IMR-90 (cell line): Measurements from ENCODE around the gene RGS19. TPM values are rescaled to one million over a fixed set of nuclear protein-coding genes. Genes with fewer than 3 reads are reported as not detected.

ENCODE experiments used
- ATAC-seq: fragments of 200-7000 bp; cut with Tn5 transposase; 2 replicates; pipeline ENCODE4 v1.9.1; 2020; ENCODE audit warnings: low read depth, mild to moderate bottlenecking, moderate library complexity
- BruUV-seq: library from RNA; stranded (reverse); fragments of 400-500 nt; replicated peaks from 2 replicates; lab custom pipeline; 2021; lab: Mats Ljungman, UMichigan
- CTCF ChIA-PET: fragments of 300-600 bp; formaldehyde crosslinking; extraction: SDS; loops from one replicate; lab custom pipeline; 2021; ENCODE audit warnings: antibody characterized with exemption; lab: Yijun Ruan, JAX
- POLR2A ChIA-PET: fragments of 300-600 bp; sonication (Branson Sonifier 250); formaldehyde crosslinking; loops from one replicate; lab custom pipeline; 2022; ENCODE audit warnings: antibody characterized with exemption; ENCODE audit not compliant: unreplicated experiment; lab: Charles Lee
- DNase-seq: peaks from one replicate; pipeline ENCODE4 v3.0.0; 2013
- H2AFZ ChIP-seq: replicated peaks from 2 replicates; pipeline ENCODE3; 2013; ENCODE audit warnings: low read length, mild to moderate bottlenecking; ENCODE audit not compliant: poor library complexity
- H2AK5ac ChIP-seq: 2 replicates; pipeline ENCODE4 v1.6.1; 2013; ENCODE audit warnings: low read depth, low read length, inconsistent platforms
- H2AK9ac ChIP-seq: replicated peaks from 2 replicates; pipeline ENCODE3; 2013; ENCODE audit warnings: mild to moderate bottlenecking, low read depth, low read length, moderate library complexity; ENCODE audit not compliant: poor library complexity
- H2BK120ac ChIP-seq: 2 replicates; pipeline ENCODE4 v1.6.1; 2013; ENCODE audit warnings: low read depth, low read length, inconsistent platforms
- H2BK15ac ChIP-seq: 3 replicates; pipeline ENCODE4 v1.6.1; 2013; ENCODE audit warnings: low read depth, low read length, inconsistent platforms
- H2BK20ac ChIP-seq: 2 replicates; pipeline ENCODE4 v1.6.1; 2013; ENCODE audit warnings: low read depth, mild to moderate bottlenecking, inconsistent platforms, low read length, moderate library complexity
- H2BK5ac ChIP-seq: 2 replicates; pipeline ENCODE4 v1.6.1; 2013; ENCODE audit warnings: mild to moderate bottlenecking, low read depth, low read length, inconsistent platforms; ENCODE audit not compliant: poor library complexity, severe bottlenecking
- H3K14ac ChIP-seq: replicated peaks from 2 replicates; pipeline ENCODE4 v1.6.1; 2013; ENCODE audit warnings: low read depth, low read length, inconsistent platforms
- H3K18ac ChIP-seq: 2 replicates; pipeline ENCODE4 v1.6.1; 2013; ENCODE audit warnings: low read depth, low read length, control low read depth
- H3K23ac ChIP-seq: 2 replicates; pipeline ENCODE4 v1.6.1; 2013; ENCODE audit warnings: low read depth, low read length, inconsistent platforms
- H3K27ac ChIP-seq: 2 replicates; pipeline ENCODE4 v1.5.1; 2013; ENCODE audit warnings: mild to moderate bottlenecking, control low read depth, low read length; ENCODE audit not compliant: insufficient read depth
- H3K27me3 ChIP-seq: 2 replicates; pipeline ENCODE4 v1.6.1; 2013; ENCODE audit warnings: low read length; ENCODE audit not compliant: control insufficient read depth, insufficient read depth
- H3K36me3 ChIP-seq: 2 replicates; pipeline ENCODE4 v1.6.1; 2013; ENCODE audit warnings: low read length, mixed read lengths; ENCODE audit not compliant: control insufficient read depth, insufficient read depth
- H3K4ac ChIP-seq: 2 replicates; pipeline ENCODE4 v1.6.1; 2013; ENCODE audit warnings: low read depth, low read length, inconsistent platforms
- H3K4me1 ChIP-seq: 2 replicates; pipeline ENCODE4 v1.6.1; 2013; ENCODE audit warnings: low read length, mixed read lengths; ENCODE audit not compliant: control insufficient read depth, insufficient read depth
- H3K4me2 ChIP-seq: 2 replicates; pipeline ENCODE4 v1.6.1; 2013; ENCODE audit warnings: low read depth, mild to moderate bottlenecking, control low read depth, low read length, moderate library complexity
- H3K4me3 ChIP-seq: 2 replicates; pipeline ENCODE4 v1.5.1; 2013; ENCODE audit warnings: low read depth, mild to moderate bottlenecking, control low read depth, low read length, moderate library complexity; ENCODE audit not compliant: insufficient read depth
- H3K56ac ChIP-seq: 2 replicates; pipeline ENCODE4 v1.6.1; 2013; ENCODE audit warnings: low read length, inconsistent platforms; ENCODE audit not compliant: insufficient read depth; ENCODE audit errors: extremely low read depth
- H3K79me1 ChIP-seq, 2 experiments: 2 replicates each; pipeline ENCODE4 v1.6.1; 2013; ENCODE audit warnings: low read length in 2 of 2, inconsistent platforms in 1 of 2, low read depth in 1 of 2
- H3K9ac ChIP-seq: 2 replicates; pipeline ENCODE4 v1.6.1; 2013; ENCODE audit warnings: low read depth, low read length, control low read depth
- H3K9me1 ChIP-seq: 2 replicates; pipeline ENCODE4 v1.6.1; 2013; ENCODE audit warnings: low read length, inconsistent platforms; ENCODE audit not compliant: insufficient read depth
- H3K9me3 ChIP-seq: 2 replicates; pipeline ENCODE4 v1.6.1; 2013; ENCODE audit warnings: low read length; ENCODE audit not compliant: control insufficient read depth, insufficient read depth
- H4K20me1 ChIP-seq: 2 replicates; pipeline ENCODE4 v1.6.1; 2013; ENCODE audit warnings: low read length, inconsistent platforms; ENCODE audit not compliant: insufficient read depth
- H4K5ac ChIP-seq: 2 replicates; pipeline ENCODE4 v1.6.1; 2013; ENCODE audit warnings: mild to moderate bottlenecking, low read depth, low read length, control low read depth
- H4K8ac ChIP-seq, 2 experiments: 2 replicates each; pipeline ENCODE4 v1.6.1; 2013; ENCODE audit warnings: low read depth in 2 of 2, low read length in 2 of 2, control low read depth in 1 of 2, inconsistent platforms in 1 of 2
- H4K91ac ChIP-seq: 2 replicates; pipeline ENCODE4 v1.6.1; 2013; ENCODE audit warnings: low read depth, low read length, inconsistent platforms; ENCODE audit not compliant: insufficient read depth
- BHLHE40 ChIP-seq: fragments of 150-350 bp; IDR thresholded peaks from 2 replicates; pipeline ENCODE4 v1.6.1; 2016; ENCODE audit warnings: mild to moderate bottlenecking, low read depth, low read length
- CEBPB ChIP-seq: IDR thresholded peaks from 2 replicates; pipeline ENCODE4 v1.6.1; 2012; ENCODE audit warnings: low read depth, low read length, improper control_type of control experiment
- CHD1 ChIP-seq: IDR thresholded peaks from 2 replicates; pipeline ENCODE4 v1.6.1; 2012; ENCODE audit warnings: low read depth, low read length, improper control_type of control experiment
- FOS ChIP-seq: fragments of 150-350 bp; IDR thresholded peaks from 2 replicates; pipeline ENCODE4 v1.6.1; 2016; ENCODE audit warnings: low read depth, low read length
- MAFK ChIP-seq: IDR thresholded peaks from 2 replicates; pipeline ENCODE4 v1.6.1; 2012; ENCODE audit warnings: low read depth, low read length, improper control_type of control experiment
- MAZ ChIP-seq: IDR thresholded peaks from 2 replicates; pipeline ENCODE4 v1.6.1; 2012; ENCODE audit warnings: low read depth, mild to moderate bottlenecking, low read length, improper control_type of control experiment, moderate library complexity, borderline replicate concordance
- MXI1 ChIP-seq: IDR thresholded peaks from 2 replicates; pipeline ENCODE4 v1.6.1; 2012; ENCODE audit warnings: low read depth, mild to moderate bottlenecking, low read length, moderate library complexity, borderline replicate concordance
- NFE2L2 ChIP-seq: fragments of 150-350 bp; IDR thresholded peaks from 2 replicates; pipeline ENCODE4 v1.6.1; 2016; ENCODE audit warnings: low read depth, mild to moderate bottlenecking, low read length
- POLR2A ChIP-seq: IDR thresholded peaks from 2 replicates; pipeline ENCODE4 v1.6.1; 2012; ENCODE audit warnings: mild to moderate bottlenecking, low read depth, low read length
- RAD21 ChIP-seq: IDR thresholded peaks from 2 replicates; pipeline ENCODE4 v1.6.1; 2012; ENCODE audit warnings: low read length, improper control_type of control experiment
- RCOR1 ChIP-seq: IDR thresholded peaks from 2 replicates; pipeline ENCODE4 v1.6.1; 2012; ENCODE audit warnings: mild to moderate bottlenecking, low read length, improper control_type of control experiment; ENCODE audit not compliant: insufficient replicate concordance
- RFX5 ChIP-seq: IDR thresholded peaks from 2 replicates; pipeline ENCODE4 v1.8.0; 2012; ENCODE audit warnings: low read depth, mild to moderate bottlenecking, low read length, moderate library complexity
- SMC3 ChIP-seq: fragments of 150-350 bp; IDR thresholded peaks from 2 replicates; pipeline ENCODE4 v1.6.1; 2016; ENCODE audit warnings: low read depth, mild to moderate bottlenecking, antibody characterized with exemption, low read length, moderate library complexity
- WGBS, 2 experiments: methylation state at CpG; one replicate each; pipeline versions ENCODE4 v1.1.5 to v1.1.7; 2013; ENCODE audit warnings: missing lambda C conversion rate in 2 of 2; ENCODE audit not compliant: insufficient read length in 1 of 2; ENCODE audit errors: extremely low coverage in 2 of 2; 5-methylcytosine and 5-hydroxymethylcytosine counted together
- dilution Hi-C: fragments of 300-500 bp; cut with HindIII; formaldehyde crosslinking; loops from one replicate; pipeline ENCODE4 v1.14.3; 2018; ENCODE audit warnings: low sequenced_read_pairs; ENCODE audit not compliant: unreplicated experiment
- in situ Hi-C: fragments of 300-500 bp; cut with MboI; formaldehyde crosslinking; loops from 3 replicates; pipeline ENCODE4 v1.14.3; 2019; ENCODE audit warnings: low sequenced_read_pairs, inconsistent platforms, mixed read lengths
- intact Hi-C: fragments of 100-400 bp; cut with micrococcal nuclease; formaldehyde crosslinking; loops from 2 replicates; pipeline ENCODE4 v1.10.0; 2022
- polyA plus RNA-seq, 3 experiments: library from polyadenylated mRNA; depleted of rRNA; stranded (reverse); fragments of >200 nt; gene quantifications; 2 replicates each; pipeline ENCODE4 v1.2.3, GENCODE V29; 2012; ENCODE audit warnings: low replicate concordance in 1 of 3
- total RNA-seq: library from RNA; depleted of rRNA; stranded (reverse); fragments of >200 nt; gene quantifications from 2 replicates; pipeline ENCODE4 v1.2.3, GENCODE V29; 2012
- TF ChIP-seq, protein P1 (sequence below): fragments of 150-350 bp; IDR thresholded peaks from 2 replicates; pipeline ENCODE4 v1.6.1; 2016; ENCODE audit warnings: low read depth, mild to moderate bottlenecking, low read length, moderate library complexity, borderline replicate concordance
- TF ChIP-seq, protein P2 (sequence below): fragments of 150-350 bp; IDR thresholded peaks from 2 replicates; pipeline ENCODE4 v1.6.1; 2017; ENCODE audit warnings: mild to moderate bottlenecking, antibody characterized with exemption, low read length, low read depth
- TF ChIP-seq, protein P3 (sequence below): conservative IDR thresholded peaks from 2 replicates; pipeline ENCODE4 v1.5.1; 2012; ENCODE audit warnings: mild to moderate bottlenecking, low read depth, low read length, improper control_type of control experiment

The RGS19 gene
- total and polyA plus RNA-seq, 2 of the 4 experiments (the other 2 are of a cell fraction) = 7.7 to 17.5 TPM

DNA sequence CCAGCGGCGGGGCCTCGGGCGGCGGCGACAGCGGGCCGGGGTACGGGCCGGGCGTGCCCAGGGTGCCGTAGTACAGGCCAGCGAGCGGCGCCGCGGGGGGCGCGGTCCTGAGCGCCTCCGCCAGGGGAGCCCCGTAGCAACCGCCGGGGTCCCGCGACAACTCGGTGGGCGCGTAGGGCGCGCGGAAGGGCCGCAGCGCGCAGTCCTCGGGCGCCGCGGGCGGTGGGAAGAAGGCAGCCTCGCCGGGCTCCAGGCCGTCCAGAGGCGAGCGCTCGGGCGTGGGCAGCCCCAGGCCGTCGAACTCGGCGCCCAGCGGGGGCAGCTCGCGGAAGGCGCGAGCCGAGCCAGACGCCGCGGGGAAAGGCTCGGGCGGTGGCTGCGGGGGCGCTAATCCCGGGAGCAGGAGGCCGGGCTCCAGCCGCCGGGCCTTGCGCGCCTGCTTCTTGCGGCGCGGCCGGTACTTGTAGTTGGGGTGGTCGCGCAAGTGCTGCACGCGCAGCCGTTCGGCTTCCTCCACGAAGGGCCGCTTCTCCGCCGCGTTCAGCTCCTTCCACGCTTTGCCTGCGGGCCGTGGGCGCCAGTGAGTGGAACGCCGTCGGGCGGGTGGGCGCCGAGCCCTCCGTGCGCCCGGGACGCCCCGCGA is 30.8 kb downstream of the RGS19 start:
- Histone ChIP-seq H3K9me1 (no peaks in the 10 kb centered on the region), H2AFZ (peak overlapping the region; percentile 11), H3K14ac (no peak overlapping the region), H3K27ac (no peak overlapping the region), H3K4ac (no peak overlapping the region), H2BK15ac (no peak overlapping the region), H3K56ac (no peak overlapping the region), H3K79me1 (no peaks in the 10 kb centered on the region), H2BK5ac (no peak overlapping the region), H3K9ac (no peak overlapping the region), H4K8ac (no peak overlapping the region), H3K4me2 (no peak overlapping the region), H2AK9ac (peak overlapping the region; percentile 55), H3K9me3 (no peaks in the 10 kb centered on the region), H3K4me3 (no peak overlapping the region), H2AK5ac (no peak overlapping the region), H3K23ac (no peak overlapping the region), H4K91ac (no peak overlapping the region), H3K4me1 (no peaks in the 10 kb centered on the region; the same call in 1 of the 2 replicates), H3K27me3 (peaks cover 66% of the 10 kb centered on the region), H3K36me3 (no peaks in the 10 kb centered on the region), H2BK120ac (no peak overlapping the region), H4K20me1 (no peaks in the 10 kb centered on the region; the same call in 1 of the 2 replicates), H3K18ac (no peak overlapping the region), H2BK20ac (no peak overlapping the region), H4K5ac (no peak overlapping the region)
- no peak for ATAC-seq
- no TSS peak for BruUV-seq
- intact Hi-C loops (no loop called here), in situ Hi-C loops (no loop called here), dilution Hi-C loops (no loop called here)
- WGBS, 2 experiments = 5% methylated on average over 36 of the region's 101 CpGs; no CpG with 5 or more reads in 1 of the 2 experiments
- ChIA-PET CTCF (no interaction called here), POLR2A (no interaction called here)
- TF ChIP-seq MAZ (no peak), BHLHE40 (no peak), MAFK (no peak), CEBPB (no peak), FOS (no peak), RFX5 (no peak), SMC3 (no peak), CHD1 (no peak), POLR2A (no peak), MXI1 (no peak), NFE2L2 (no peak), RAD21 (no peak), RCOR1 (no peak)
- TF ChIP-seq, protein P1, sequence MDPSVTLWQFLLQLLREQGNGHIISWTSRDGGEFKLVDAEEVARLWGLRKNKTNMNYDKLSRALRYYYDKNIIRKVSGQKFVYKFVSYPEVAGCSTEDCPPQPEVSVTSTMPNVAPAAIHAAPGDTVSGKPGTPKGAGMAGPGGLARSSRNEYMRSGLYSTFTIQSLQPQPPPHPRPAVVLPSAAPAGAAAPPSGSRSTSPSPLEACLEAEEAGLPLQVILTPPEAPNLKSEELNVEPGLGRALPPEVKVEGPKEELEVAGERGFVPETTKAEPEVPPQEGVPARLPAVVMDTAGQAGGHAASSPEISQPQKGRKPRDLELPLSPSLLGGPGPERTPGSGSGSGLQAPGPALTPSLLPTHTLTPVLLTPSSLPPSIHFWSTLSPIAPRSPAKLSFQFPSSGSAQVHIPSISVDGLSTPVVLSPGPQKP = no peak
- TF ChIP-seq, protein P2, sequence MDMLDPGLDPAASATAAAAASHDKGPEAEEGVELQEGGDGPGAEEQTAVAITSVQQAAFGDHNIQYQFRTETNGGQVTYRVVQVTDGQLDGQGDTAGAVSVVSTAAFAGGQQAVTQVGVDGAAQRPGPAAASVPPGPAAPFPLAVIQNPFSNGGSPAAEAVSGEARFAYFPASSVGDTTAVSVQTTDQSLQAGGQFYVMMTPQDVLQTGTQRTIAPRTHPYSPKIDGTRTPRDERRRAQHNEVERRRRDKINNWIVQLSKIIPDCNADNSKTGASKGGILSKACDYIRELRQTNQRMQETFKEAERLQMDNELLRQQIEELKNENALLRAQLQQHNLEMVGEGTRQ = no peak
- TF ChIP-seq, protein P3, sequence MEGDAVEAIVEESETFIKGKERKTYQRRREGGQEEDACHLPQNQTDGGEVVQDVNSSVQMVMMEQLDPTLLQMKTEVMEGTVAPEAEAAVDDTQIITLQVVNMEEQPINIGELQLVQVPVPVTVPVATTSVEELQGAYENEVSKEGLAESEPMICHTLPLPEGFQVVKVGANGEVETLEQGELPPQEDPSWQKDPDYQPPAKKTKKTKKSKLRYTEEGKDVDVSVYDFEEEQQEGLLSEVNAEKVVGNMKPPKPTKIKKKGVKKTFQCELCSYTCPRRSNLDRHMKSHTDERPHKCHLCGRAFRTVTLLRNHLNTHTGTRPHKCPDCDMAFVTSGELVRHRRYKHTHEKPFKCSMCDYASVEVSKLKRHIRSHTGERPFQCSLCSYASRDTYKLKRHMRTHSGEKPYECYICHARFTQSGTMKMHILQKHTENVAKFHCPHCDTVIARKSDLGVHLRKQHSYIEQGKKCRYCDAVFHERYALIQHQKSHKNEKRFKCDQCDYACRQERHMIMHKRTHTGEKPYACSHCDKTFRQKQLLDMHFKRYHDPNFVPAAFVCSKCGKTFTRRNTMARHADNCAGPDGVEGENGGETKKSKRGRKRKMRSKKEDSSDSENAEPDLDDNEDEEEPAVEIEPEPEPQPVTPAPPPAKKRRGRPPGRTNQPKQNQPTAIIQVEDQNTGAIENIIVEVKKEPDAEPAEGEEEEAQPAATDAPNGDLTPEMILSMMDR = no peak
- no peak for DNase-seq
